K562 (cell line): ENCODE data around the gene DISC1.

Experiments
- CTCF ChIP-seq, 3 experiments: IDR thresholded peaks in 2 of 3; conservative IDR thresholded peaks in 1 of 3; 2 replicates each; pipeline ENCODE4 v1.5.1; 2011 to 2012; ENCODE audit warnings: low read length in 3 of 3, mild to moderate bottlenecking in 3 of 3, control low read depth in 2 of 3, improper control_type of control experiment in 1 of 3, inconsistent platforms in 1 of 3, low read depth in 1 of 3, mixed read lengths in 1 of 3, moderate library complexity in 1 of 3; ENCODE audit not compliant: insufficient read depth in 2 of 3
- EGR1 ChIP-seq: fragments of 450-650 bp; conservative IDR thresholded peaks from 2 replicates; pipeline ENCODE4 v1.6.1; 2017; ENCODE audit warnings: mild to moderate bottlenecking
- HNRNPH1 ChIP-seq: fragments of 200-400 bp; formaldehyde crosslinking; optimal IDR thresholded peaks from 2 replicates; pipeline ENCODE3; 2017; ENCODE audit warnings: low read depth, mild to moderate bottlenecking, low read length, moderate library complexity
- SP2 ChIP-seq: IDR thresholded peaks from 2 replicates; pipeline ENCODE4 v1.6.1; 2011; ENCODE audit warnings: mild to moderate bottlenecking, low read depth, low read length, moderate library complexity; ENCODE audit not compliant: poor library complexity, severe bottlenecking; ENCODE audit errors: extremely low read depth
- STAG1 ChIP-seq: sonication (generic); formaldehyde crosslinking; IDR thresholded peaks from 2 replicates; pipeline ENCODE4 v1.5.0; 2020; ENCODE audit warnings: missing genetic modification reagents, borderline replicate concordance
- TF ChIP-seq, protein P1 (sequence below): sonication (generic); formaldehyde crosslinking; IDR thresholded peaks from 2 replicates; pipeline ENCODE4 v1.8.0; 2022; ENCODE audit warnings: mild to moderate bottlenecking, missing genetic modification reagents, borderline replicate concordance

DNA sequence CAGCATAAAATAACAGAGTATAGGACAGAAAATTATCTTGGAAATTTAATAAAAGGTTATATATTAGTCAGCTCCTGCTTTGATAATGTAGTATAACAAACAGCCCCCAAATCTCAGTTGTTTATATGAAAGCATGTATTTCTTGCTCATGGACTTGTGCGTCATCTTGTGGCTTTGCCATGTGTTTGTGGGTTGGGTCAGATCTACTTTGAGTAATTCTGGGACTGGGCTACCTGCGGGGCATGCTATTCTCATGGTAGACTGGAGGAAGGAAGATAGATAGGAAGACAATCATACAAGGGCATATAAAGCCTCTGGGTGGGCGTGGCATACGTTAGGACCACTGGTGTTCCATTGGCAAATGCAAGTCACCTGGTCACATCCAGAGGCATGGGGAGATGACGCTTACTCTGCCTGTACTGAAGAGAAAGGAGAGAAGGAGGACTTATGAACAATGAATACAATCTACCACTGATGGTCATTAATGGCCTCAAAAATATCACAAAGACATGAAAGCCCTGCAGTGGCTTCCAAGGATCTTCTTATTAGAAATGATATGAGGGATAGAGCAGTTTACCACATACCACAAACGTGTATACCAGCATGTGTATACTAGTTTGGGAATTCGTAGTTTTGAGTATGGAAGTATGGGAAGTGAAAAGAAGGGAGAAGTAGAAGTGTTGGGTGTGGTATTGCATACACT is 267.0 kb downstream of the DISC1 start:
- TF ChIP-seq, protein P1, sequence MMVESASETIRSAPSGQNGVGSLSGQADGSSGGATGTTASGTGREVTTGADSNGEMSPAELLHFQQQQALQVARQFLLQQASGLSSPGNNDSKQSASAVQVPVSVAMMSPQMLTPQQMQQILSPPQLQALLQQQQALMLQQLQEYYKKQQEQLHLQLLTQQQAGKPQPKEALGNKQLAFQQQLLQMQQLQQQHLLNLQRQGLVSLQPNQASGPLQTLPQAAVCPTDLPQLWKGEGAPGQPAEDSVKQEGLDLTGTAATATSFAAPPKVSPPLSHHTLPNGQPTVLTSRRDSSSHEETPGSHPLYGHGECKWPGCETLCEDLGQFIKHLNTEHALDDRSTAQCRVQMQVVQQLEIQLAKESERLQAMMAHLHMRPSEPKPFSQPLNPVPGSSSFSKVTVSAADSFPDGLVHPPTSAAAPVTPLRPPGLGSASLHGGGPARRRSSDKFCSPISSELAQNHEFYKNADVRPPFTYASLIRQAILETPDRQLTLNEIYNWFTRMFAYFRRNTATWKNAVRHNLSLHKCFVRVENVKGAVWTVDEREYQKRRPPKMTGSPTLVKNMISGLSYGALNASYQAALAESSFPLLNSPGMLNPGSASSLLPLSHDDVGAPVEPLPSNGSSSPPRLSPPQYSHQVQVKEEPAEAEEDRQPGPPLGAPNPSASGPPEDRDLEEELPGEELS, result no peak
- TF ChIP-seq SP2 (no peak), STAG1 (CRISPR knock-in tag) (no peak), CTCF (IDR thresholded peaks at IDR 0.05 in 2 of 3, conservative IDR thresholded peaks at IDR 0.05 in 1 of 3; ENCODE audit: insufficient read depth in 2 of 3, low read depth in 1 of 3, low read length in 3 of 3) (no peak), EGR1 (no peak), HNRNPH1 (no peak)
